HG02759 (cell line): ENCODE results near the gene DMKN.
A peak's percentile ranks its signal among the peaks of the same experiment; 100 is the strongest.
"Not testable (repeated sequence)": the region's sequence is repeated elsewhere in the genome, so short reads cannot be mapped to it uniquely, and the experiment has no call there.

ENCODE experiments used
- ATAC-seq: cut with Tn5 transposase; IDR thresholded peaks from one replicate; pipeline ENCODE4 v1.9.1; 2021; ENCODE audit warnings: mild to moderate bottlenecking, moderate library complexity; ENCODE audit not compliant: unreplicated experiment

The DMKN gene

DNA sequence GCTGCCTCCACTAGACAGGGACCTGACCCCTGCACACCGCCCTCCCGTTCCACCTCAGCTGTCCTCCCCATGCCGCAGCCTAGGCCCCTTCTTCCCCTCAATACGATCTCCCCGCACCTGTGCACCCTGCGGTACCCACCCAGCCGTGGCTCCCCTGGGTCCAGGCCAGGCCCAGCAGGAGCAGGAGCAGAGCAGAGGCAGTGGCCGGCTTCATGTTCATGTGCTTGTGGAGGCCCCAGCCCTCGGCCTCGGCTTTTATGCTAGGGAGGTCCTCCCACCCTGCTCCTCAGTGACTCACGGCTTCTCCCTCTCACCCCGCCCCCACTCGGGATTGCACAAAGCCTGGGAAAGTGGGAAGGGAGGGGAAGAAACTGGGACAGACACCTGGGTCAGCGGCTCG is 11.8 kb downstream of the DMKN start:
- no peak for ATAC-seq

DNA sequence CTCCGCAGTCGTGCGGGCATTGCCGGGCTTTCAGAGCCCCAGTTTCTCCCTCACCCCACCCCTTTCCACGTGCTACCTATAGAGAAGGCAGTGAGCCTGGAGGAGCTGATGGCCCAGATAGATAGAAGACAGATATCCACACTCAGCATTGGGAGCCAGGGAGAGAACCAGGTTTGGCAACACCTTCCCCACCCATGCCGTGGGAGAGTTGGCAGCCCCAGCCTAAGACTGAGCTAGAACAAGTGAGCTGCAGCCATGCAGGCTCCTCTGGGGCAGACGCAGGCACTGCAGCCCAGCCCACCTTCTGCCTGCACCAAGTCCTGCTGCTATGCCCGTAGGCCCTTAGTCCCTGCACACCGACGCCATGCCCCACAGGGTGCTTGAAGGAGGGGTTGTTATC is 12.8 kb downstream of the DMKN start:
- no peak for ATAC-seq

DNA sequence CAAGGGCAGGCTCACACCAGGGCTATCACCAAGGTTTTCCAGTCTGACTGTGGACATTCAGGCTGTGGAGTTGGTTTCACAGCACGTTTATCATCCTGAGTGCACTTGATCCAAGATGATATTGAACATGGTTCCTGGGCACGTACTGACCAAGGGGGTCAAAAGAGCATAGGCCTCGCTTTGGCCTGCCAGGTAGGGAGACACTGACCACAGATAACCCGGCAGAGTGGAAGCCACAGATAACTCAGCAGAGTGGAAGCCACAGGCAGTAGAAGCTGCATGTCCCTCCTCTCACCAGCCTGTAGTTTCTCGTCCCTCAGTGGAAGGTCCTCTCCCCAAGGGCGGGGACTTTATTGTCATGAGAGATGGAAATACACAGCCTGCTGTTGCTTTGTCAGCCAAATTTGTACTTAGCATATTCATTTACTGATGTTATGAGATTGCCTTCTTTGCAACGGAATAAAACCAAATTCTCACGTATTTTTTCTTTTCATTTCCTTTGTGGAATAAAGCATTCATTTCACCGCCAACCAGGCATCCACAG is 14.4 kb downstream of the DMKN start:
- ATAC-seq, result no peak

DNA sequence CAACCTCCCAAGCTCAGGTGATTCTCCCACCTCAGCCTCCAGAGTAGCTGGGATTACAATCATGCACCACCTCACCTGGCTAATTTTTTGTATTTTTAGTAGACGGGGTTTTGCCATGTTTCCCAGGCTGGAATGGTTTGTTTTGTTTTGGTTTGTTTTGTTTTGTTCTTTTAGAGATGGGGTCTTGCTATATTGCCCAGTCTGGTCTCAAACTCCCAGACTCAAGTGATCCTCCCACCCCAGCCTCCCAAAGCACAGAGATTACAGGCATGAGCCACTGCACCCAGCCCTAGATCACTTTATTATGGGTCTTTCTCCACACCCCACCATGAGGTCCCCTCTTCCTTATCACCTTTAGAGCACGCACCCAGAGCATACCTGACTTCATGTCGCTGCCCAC is 15.2 kb downstream of the DMKN start:
- no peak for ATAC-seq

DNA sequence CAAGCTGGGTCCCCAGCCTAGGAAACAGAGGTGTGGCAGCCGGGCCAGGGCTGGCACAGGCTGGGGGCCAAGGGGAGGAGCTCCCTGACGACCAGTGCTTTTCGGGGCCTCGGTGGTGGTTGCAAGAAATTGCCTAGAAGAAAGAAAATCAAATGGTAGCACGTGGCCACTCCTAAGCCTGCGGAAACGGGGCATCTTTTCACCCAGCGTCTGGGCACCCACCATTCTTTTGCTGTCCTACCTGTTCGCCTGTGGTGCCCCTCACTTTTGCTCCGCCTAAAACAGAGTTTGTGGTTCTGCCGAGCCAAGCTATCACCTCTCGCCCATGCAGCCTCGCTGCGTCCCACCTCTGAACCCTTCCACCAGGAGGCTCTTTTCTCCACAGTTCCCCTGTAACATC is 16.0 kb downstream of the DMKN start:
- no peak for ATAC-seq

DNA sequence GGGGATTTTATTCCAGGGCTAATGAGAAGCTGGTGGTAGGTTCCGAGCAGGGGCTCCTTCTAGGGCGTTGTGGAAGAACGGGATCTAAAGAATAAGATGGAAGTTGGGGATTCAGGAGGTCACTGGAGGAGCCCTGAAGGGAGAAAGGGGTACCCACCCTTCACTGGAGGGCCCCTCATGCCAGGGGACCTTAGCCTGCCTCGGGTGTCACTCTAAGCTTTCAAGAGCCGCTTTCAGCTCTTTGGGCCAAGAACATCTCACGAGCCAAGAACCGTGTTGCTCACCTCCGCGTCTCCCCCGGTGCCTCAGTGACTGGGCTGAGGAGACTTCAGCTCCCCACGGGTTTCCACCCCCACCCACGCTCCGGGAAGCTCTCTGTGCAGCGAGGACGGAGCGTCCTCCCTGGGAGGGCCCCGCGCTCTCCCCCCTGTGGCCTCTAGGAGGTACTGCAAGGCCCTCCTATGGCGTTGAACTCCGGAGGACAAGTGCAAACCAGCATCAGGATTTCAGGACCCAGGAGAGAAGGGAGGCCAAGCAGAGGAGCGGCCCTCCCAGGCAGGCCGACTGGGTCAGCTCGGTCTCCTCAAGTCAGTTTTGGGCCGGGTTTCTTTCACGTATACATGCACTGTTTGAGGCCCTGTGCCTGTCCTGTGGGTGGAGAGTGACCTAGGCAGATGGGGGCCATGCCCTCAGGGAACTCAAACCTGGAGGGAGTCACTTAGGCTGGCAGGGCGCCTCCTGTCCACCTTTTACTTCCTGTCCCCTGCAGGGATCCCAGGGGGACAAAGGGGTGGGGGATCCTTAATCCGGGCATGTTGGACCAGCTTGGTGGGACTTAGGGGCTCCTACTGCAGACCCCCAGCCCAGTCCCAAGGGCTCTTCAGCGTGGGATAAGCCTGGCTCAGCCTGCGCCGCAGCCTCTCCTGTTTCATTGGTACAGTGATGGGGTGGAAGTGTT is 18.1 kb downstream of the DMKN start:
- peak; percentile 58 for ATAC-seq

DNA sequence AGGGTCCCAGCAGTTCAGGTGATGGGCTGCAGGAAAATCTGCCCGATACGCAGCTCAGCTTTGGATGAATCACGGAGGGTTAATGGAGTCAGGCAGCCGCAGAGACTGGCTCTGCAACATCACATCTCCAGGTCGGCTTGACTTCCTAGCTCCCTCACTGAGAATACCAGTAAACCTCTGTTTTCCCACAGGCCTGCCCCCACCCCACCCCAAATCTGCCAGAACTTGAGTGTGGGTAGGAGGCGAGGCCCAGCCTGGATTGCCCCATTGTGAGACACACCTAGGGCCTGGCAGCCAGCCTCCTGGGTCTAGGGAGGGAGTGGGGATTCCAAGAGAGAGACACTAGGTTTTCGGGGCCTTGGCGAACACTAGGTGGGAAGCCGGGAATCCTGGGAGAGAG is 19.5 kb downstream of the DMKN start:
- ATAC-seq, result no peak

DNA sequence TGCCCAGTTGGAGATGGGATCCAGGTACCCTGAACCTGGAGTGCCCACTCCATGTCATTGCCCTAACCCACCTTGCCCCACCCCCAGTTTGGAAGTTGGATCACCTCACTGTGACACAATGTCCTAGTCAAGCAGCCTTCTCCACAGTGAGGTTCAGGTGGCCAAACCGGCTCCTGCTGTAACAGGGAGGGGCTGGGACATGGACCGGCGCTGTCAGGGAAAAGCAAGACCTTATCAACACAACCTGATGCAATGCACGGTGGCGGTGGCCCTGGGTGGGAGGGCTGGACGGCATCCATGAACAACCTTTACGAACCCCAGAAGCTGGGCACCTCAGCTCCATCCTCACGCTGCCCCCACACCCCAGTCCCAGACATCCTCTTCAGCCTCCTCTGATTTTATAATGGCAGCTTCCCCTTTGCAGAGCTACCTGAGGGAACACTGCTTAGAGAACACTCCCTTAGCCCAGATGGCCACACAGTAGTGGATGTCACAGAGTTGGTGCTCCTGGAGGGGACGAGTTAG is 21.6 kb downstream of the DMKN start:
- no peak for ATAC-seq

DNA sequence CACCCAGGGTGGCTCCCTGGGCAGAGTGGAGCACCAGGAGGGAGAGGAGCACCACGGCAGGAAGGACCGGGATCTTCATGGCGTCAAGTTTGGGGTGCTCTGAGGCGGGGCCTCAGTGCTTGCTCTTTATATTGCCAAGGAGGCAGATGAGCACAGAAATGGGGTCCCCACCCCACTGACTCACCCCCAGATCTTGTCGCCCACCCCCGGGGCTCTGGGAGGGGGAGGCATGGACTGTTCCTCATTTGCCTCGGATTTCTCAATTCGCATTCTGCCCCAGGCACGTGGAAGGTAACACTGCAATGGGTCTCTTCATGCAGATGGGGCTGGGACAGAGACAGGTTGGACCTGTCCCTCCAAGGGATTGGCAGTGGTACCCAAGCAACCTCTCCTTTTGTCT is 23.1 kb downstream of the DMKN start, which contains the start of gene KRTDAP:
Gene KRTDAP (minus strand): TSS at position 101 of the 400 bp plus-strand sequence. CDS start 22 bp downstream, at position 79.
- no peak for ATAC-seq

DNA sequence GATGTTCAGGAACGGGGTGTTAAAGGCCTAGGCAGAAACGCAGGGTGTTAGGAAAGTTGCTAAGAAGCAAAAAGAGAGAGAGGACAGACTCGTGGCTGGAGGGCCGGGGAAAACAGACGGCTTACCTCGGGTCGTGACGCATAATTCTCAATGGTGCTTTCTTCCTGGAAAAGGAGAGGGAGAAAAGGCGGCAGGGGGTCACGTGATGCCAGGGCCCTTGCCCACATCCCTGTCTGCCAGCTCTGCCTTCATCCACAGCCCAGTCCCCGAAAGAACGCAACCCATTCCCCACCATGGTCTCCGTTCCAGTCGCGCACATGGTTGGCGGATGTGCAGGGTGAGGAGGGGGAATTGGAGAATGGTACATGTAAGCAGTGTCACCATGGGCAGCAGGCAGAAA is 24.8 kb downstream of the DMKN start:
- ATAC-seq, result no peak

DNA sequence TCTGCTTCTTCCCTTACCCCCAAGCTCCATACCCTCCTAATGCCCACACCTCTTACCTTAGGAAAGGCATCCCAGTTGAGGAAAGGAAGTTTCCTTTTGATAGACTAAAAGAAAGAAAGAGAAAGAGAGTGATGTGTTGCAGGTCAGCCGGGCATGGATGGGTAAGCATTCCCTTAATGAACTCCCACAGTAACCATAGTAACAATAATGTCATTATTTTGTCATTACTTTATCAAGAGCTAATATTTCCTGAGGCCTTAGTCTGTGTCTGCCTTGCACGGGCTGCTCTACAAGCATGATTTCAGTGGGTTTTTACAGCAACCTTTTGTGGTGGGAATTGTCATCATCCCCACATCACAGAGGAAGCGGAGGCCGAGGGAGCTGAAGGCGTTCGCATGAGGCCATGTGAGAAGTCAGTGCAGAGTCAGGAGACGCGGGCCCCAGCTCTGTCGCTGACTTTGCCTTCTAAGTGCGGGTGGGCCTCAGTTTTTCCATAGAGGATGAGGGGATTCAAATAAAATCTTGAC is 25.7 kb downstream of the DMKN start:
- no peak for ATAC-seq

DNA sequence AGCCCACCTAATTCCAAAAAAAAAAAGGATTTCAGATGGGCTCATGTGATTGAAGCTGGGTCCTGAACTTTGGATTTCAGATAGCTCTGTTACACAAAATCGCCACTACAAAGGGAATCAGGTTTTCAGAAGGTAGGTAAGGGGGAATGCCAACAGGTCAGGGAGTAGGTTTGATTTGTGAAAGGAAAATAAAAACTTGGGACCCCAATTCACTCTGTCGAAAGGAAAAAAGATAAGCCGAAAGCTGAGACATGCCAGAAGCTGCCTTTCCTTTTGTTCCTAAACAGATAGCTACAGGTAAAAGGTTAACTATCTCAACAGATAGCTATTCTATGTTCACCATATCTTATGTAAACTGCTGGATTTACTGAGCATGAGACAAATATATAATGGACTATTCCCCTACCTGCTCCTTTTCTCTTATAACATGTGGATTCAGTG is 27.2 kb downstream of the DMKN start:
- no peak for ATAC-seq

DNA sequence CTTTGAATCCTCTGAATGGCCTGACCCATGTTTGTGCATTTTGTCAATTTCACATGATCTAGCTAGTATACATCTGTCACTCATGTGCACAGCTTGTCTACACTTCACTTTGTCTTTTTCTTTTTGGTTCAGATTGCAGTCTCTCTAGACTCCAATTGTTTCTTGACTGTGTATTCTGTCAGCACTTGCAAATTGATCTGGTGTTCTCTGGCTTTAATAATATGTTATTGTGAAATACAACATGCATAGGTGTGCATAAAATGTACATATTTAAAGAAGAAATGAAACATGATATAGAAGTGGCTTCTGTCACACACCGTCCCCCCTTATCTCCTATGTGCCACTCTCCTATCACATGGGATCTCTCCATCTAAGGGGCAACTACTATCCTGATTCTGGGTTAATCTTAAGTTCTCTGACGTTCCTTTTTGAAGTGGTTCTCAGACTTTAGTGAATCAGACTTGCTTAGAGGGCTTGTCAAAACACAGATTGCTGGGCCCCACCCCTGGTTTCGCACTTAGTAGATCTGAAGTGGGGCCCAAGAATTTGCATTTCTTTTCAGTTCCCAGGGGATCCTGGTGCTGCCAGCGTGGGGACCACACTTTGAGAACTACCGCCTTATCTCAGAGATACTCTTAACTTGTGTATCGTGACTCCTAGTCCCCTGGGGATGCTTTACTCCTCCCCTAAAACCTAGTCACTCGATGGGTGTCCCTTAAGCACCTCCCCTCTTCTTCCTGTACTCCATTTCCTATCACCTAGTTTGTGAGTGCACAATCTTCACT is 29.0 kb downstream of the DMKN start:
- peak; percentile 86 for ATAC-seq

DNA sequence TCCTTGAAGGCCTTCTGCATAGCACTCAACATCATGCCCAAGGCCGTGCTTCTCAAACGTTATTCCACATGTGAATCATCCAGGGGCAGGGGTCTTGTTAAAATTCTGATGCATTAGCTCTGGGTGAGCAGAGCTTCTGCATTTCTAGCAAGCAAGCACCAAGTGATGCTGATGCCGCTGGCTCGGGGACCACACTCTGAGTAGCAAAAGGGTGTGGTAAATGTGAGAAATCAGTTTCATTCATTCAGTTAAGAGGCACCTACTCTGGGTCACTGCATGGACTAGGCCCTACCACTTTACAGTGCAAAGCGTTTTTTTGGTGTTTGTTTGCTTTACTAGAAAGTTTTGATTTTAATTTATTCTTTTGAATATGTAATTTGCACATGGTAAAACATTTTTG is 30.4 kb downstream of the DMKN start:
- no peak for ATAC-seq

DNA sequence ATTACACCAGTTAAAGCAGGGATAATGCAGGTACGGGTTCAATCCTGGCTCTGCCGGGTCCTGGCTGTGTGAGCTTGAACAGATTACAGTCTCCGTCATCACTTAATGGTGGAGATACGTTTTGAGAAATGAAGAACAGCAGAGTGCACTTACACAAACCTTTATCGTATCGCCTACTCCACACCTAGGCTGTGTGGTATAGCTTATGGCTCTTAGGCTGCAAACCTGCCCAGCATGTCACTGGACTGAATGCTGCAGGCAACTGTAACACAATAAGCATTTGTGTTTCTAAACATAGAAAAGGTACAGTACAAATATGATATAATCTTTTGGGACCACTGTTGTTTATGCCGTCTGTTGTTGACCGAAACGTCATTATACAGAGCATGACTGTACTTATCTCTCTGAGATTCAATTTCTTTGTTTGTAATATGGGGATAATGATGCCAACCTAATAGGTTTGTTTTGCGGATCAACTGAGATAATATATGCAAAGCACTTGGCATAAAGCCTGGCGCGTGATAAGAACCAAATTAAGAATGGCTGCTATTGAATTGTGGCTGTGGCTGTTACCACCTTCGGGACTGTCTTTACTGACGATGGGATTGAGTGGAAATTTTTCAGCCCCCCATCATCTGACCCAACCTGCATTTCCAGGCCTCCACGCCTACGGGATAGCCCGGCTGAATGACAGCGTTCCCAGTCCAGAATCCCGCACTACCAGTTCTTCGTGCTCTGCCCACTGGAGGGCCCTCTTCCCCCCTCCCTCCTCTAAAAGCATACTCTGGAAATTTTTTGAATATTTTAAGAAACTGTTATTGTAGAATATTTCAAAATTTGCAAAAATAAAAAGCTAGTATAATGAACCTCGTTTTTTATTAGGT is 34.4 kb downstream of the DMKN start:
- ATAC-seq, result no peak

DNA sequence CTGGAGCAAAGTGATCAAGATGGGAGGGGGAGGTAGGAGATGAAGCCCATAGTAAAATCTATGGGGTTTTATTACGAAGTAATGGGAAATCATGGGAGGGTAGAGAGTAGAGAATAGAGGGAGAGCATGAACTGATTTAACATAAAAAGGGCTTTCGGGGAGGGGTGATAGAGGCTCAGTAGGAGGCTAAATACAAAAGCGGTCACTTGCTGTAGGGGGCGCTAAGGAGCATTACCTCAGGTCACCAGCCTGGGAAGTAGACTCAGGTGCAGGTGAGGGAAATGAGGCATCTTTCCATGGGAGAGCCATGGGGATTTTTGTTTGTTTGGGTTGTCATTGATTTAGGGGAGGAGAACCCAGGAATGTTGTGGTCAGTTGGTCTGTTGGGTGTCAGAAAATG is 37.3 kb downstream of the DMKN start:
- no peak for ATAC-seq

DNA sequence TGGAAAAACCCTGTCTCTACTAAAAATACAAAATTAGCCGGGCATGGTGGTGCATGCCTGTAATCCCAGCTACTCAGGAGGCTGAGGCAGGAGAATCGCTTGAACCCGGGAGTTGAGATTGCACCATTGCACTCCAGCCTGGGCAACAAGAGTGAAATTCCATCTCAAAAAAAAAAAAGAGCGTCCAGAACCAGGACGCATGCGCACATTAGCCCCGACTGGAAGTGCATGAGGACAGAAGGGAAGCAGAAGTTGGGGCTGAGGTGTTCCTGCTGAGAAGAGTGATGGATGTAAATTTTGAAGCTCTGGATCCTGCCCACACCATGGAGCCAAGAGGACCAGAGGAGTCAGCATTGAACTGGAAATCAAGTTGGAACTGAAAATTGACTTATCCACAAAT is 38.9 kb downstream of the DMKN start:
- ATAC-seq, result not testable (repeated sequence)

DNA sequence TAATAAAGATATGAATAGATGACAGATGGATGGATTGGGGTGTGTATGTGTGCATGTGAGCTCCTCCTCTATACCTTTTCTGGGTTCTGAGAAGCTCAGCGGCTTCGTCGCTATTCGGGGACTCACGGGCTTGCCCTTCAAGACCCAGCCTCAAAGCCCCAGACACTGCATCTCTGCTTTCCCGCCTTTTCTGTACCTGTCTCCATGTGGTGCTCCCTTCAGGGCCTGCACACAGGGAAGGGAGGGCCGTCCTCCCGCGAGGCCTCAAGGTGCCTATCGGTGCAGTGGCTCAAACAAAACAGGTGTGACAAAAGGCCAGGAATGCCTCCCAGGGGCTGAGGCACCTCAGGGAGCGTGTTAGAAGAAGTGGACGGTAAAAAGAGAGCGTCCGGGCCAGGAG is 39.3 kb downstream of the DMKN start:
- no peak for ATAC-seq

DNA sequence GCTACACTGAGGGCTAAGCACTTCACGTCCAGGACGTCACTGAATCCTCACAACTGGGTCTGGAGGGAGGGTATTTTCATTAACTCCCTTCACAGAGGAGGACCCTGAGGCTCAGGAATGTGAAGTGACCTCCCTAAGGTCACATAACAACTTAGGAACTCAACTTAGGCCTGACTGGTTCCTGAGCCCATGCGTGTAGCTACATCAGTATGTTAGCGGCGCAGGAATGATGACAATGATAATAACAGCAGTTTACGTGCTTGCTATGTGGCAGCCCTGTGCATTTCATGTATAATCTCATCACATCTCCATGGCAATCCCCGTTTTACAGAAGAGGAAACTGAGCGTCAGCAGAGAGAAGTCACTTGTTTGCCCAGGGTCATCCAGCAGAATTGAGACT is 41.5 kb downstream of the DMKN start:
- ATAC-seq, result no peak

DNA sequence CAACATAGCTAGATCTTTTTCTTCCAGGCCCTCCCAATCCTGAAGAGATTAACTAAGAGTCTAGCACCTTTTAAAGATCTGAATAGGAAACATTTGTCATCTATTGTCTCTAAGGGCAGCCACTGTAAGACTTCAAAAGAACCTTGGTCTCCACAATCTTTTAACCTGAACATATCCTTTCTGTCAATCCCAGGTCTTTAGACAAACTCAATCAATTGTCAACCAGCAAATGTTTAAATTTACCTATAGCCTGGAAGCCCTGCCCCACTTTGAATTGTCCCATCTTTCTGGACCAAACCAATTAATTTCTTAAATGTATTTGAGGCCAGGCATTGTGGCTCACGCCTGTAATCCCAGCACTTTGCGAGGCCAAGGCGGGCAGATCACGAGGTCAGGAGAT is 42.4 kb downstream of the DMKN start:
- ATAC-seq, result not testable (repeated sequence)
